Posterior cingulate gyrus (tissue), 11 donors: ENCODE results near the gene RBMS3.

Experiments used
- DNase-seq, 10 donors: peaks; one replicate each; pipeline versions ENCODE4 v3.0.0 to v3.0.0-alpha.2; 2020 to 2021; ENCODE audit warnings: mixed read lengths in 3 of 10
- intact Hi-C: fragments of 100-400 bp; cut with DNase I; formaldehyde crosslinking; loops from one replicate; pipeline ENCODE4 v1.15.1; 2023

RBMS3 gene

DNA sequence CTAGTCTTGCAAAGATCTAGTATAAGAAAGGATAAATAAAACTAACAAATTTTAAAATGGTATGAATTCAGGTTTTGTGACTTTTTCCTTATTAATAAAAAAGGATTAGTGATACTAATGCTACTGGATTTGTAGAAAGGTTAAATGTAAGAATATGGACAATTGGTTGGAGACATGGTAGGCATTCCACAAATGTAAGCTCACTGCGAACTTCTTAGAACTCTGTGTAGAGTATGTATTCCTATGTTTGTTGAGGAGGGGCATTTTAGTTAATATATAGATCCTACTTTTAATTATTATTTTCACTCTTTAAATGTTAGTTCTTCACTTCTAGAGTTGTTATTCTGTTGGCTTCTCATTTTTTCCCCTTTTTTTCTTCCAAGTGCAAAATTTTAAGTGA is 414.3 kb downstream of the RBMS3 start:
- intact Hi-C loops, result no loop called here
- DNase-seq, result no peak

DNA sequence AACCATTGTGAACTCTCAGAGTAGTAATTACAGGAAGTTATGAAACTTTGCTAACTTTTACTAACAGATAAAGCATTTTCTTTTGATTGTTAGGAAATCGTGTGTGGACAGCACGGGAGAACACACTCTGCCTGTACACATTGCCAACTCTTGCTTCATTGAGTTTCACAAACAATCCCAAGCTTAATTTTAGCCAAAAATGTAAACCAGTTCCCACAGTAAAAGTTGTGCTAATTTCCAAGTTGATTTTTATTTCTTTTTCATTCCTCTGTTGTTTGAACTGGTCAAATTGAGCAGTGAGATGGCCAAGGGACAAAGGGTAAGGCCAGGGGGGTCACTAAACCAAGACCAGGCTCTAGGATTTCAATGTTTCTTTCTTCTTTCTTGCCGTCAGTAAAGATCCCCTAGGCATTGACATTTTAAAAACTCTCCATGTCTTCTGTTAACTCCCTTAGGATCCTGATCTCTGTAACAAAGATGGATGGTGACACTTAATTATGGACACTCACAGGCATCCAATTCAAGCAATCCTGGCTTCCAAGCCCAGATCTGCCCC is 414.9 kb downstream of the RBMS3 start:
- intact Hi-C loops, result no loop called here
- no peak for DNase-seq

DNA sequence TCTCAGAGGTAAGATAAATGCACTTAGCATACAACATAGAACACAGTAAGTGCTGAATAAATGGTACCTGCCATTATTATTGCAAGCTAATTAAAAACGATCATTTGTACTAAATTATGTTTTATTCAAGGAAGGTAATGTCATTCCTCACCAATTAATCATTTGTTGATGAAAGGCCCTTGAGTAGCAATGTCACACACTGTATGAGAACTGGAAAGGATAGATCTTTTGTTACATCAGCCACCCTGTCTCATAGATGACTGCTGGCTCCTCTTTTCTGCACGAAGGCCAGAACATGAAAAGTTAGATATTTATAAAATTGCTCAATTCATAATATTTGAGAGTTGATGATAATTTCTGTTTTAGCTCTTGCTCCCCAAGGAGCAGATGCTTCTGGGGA is 415.4 kb downstream of the RBMS3 start:
- intact Hi-C loops, result no loop called here
- DNase-seq, result no peak

DNA sequence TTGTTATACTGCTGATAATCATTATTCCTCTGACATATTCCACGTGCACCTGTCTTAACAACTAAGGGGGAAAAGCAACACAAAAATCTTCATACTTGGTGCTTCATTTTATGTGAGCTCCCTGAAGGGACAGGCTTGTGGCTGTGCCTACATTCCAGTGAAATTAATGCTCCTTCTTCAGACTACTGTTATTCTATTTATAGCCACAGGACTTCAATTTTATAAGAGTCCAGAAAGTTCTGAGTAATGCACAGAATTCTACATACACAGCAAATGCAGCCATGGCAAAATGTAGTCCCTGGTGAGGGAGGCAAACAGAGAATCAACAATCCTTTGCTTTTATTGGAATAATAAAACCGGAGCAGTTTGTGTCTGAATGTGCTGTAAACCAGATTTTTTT is 417.1 kb downstream of the RBMS3 start:
- intact Hi-C loops, result no loop called here
- DNase-seq, result no peak

DNA sequence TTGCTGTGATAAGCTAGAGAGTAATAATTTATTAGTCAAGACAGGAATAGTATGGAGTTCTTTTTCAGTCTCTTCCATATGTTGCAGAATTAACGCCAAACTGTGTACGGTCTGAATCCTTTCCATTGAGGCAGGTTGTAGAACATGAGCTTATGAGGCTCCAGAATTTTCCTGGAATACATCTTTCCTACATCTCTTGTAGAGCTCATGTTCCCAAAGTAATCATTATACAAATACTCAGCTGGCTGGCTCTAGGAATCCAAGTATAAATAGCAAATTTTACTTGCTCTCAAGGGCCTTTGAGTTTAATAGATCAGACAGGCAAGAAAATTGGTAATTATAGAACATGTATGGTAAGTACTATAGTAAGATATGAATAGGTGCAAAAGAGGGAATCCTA is 419.4 kb downstream of the RBMS3 start:
- no peak for DNase-seq
- intact Hi-C loops, result no loop called here

DNA sequence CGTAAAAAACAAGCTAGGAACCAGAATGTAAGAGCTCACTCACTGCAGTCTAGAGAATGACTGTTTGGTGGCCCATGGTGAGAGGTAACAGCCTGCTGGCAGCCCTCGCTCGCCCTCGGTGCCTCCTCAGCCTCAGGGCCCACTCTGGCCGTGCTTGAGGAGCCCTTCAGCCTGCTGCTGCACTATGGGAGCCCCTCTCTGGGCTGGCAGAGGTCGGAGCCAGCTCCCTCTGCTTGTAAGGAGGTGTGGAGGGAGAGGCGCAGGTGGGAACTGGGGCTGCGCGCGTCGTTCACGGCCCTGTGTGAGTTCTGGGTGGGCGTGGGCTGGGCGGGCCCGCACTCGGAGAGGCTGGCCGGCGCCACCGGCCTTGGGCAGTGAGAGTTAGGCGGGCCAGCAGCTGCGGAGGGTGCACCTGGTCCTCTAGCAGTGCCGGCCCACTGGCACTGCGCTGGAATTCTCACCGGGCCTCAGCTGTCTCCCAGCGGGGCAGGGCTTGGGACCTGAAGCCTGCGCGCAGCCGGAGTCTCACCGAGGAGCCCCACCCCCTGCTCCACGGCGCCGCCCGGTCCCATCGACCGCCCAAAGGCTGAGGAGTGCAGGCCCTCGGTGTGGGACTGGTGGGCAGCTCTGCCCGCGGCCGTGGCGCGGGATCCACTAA is 420.6 kb downstream of the RBMS3 start:
- peak in 2 of 10 donors; percentile 72 to 79 for DNase-seq
- intact Hi-C loops, result no loop called here

DNA sequence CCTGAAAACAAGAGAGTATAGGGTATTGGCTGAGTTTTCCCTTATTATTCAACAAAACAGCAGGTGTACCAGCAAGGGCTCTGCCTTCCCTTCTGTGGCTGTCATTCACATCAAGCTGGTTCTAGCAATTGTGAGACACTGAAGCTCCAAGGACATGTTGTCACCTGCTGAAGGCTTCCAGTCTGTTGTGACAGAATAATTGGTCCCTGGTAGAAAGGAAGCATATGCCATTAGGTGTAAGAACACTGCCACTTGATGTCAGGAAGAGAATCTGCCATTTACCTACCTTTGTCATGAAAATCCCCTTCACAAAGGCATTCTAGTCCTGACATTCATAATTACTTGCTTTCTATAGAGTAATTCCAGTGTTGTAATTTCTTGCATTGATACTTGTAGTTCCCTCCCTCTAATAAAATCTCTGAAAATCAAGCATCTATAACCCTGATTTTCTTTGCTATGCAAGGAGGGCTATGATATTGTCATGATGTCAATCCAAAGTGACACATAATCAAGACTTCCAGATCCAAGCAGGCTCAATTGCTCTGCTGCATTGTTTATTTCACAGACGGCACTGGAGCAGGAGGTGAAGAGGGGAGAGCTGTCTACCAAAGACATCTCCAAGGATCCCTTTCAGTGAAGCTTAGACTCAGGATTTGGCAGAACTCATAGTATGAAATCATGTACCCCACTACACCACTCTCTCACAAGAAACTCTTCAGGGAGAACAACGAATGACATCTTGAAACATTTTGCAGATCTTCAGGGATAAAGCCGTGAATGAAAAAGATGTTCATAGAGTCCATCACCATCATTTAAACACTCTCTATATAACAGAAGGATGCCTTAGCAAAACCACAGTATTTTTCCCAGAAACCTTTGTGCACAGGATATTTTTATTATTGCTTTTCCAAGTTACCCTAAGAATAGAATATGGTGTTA is 425.3 kb downstream of the RBMS3 start:
- intact Hi-C loops, result no loop called here
- no peak for DNase-seq

DNA sequence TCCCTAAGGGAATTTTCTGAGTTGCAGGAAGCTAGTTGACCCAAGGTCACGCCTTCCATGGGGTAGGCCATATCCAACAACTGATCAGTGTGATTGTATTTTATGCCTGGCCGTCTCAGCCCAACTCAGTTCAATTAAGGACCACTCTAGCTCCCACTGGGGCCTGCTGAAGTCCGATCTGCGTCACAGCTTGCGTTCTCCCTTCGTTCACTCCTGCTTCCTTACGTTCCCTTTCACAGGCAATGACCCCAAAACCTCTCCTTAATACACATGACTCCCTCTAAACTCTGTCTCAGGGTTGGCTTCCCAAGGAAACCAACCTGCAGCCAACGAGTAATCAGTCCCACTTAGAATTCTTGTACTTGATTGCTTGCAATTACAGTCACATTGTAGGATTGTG is 428.0 kb downstream of the RBMS3 start:
- peak in 1 of 10 donors; percentile 14 for DNase-seq

DNA sequence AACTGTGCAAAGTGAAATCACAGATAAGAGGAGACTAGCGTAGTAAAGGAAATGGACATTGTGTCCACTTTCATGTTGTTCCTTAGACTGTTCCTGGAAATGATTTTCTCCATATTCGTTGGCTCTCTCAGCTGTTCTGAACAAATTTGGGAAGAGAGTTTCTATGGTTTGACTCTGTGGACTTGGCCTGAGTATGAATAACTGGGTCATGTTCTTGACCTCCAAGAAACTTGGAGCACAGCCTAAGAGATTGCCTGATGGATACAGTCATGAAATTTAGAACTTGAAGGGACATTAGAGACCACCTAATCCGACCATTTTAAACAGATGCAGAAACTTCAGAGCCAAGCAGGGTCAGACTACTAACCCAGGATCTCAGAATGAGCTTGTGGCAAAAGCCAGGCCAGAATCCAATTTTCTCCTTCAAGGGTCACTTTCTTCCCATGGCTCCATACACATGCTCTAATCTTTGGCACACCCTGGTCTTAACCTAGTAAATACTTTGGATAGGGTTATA is 430.4 kb downstream of the RBMS3 start:
- DNase-seq, result no peak
- intact Hi-C loops, result no loop called here

More for the DNA sequence above, 428.0 kb downstream of the RBMS3 start:
- intact Hi-C loops, result no loop called here

DNA sequence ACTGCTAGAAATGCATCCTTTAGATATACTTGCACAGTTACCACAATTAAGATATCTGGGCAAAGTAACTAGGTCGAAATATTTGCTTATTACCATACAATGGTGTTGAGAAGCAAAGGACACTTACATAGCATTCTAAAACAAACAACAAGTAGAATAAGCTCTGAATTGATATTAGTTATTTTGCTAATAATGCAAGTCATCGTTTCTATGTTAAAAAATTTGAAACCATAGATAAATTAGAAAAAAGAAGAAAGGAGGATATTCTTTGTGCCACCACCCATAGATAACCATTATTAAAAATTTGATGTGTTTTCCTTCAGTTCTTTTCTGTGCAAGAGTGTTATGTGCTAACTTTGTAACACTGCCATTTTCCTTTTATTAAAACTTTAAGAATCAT is 435.3 kb downstream of the RBMS3 start:
- intact Hi-C loops, result no loop called here
- DNase-seq, result no peak

DNA sequence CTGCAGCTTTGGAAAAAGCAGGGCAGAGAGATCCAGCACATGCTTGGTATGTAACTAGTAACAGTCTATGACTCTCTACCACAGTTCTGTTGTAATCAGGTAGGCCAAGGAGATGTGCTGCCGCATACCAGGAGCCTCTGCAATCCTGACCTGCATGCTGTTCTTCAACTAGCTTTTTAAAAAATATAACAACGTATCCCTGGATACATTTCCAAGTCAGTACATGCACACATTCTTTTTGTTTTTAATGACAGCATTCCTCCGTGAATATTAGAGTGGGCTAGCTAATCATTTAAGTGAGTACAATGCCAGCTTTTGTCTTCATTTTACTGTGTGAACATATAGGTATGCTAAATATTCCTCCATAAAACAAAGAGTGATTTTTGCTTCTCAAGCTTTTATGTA is 437.8 kb downstream of the RBMS3 start:
- intact Hi-C loops, result no loop called here

DNA sequence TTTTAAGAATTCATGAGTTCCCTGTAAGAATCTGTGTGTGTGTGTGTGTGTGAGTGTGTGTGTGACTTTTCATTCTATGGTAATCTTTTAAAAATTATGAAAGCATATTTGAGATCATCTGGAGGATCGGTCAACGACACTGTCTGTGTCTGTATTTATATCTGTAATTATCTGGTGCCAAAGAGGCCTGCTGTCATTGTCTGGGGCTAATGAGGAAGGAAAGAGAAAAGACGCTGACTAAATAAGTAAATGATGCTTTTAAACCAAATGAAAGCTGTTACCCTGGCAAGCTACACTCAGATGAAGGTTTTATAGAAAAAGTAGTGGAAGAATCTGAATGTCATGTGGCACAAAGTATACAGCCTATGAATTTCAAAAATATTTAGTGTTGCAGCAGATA is 439.8 kb downstream of the RBMS3 start:
- no peak for DNase-seq
- intact Hi-C loops, result no loop called here

More for the DNA sequence above, 437.8 kb downstream of the RBMS3 start:
- no peak for DNase-seq

DNA sequence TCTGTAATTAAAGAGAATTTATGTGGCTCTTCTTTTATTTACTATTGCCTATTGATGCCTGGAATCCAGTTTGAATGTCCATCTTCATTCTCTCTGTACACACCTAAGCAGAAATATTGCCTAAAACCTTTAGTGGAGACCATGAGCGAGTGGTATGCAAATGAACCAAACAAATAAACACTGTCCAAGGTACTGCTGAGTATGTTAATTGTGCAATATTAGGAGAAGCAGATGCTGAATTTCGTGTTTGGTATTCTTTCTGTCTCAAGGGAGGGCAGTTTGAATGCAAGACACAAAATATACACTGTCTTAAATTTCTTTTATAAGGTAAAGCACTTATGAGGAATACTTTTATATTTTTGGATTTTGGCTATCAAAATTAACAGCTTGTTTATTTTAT is 440.9 kb downstream of the RBMS3 start:
- intact Hi-C loops, result no loop called here
- DNase-seq, result no peak

DNA sequence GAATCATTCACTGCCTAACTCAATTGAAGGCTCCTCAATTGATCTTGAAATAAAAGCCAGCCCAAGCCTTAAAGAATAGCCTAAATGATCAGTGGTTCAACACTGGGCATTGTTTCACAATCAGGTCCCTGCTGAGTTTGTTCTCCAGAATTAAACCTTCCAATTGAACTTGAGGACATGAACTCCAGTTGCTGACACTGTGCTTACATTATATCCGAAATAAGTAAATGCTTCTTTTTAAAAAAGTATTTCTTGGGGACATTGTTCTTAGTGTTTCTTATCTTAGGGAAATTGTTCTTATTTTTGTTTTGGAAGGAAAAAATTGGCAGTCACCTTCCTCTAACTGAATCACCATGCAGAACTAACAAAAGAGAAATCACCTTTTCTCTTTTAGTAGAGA is 450.2 kb downstream of the RBMS3 start:
- intact Hi-C loops, result no loop called here
- no peak for DNase-seq

DNA sequence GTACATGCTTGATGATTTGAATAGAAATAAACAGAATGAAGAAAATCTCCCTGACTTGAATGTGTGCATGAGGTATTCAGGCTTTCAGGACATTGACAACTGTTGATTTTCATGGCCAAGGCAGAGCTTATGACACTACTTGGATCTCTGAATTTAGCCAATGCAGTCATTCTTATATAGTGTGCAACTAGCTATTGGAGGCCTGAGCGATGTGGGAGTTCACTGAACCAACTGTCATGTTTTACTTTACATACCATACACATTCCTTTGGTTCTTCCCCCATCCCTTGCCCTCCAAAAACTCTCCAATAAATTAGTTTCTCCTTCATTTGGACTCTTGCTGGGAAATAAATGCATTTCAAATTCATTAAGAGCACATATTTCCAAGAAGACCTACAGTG is 460.4 kb downstream of the RBMS3 start:
- DNase-seq, result no peak
- intact Hi-C loops, result no loop called here

DNA sequence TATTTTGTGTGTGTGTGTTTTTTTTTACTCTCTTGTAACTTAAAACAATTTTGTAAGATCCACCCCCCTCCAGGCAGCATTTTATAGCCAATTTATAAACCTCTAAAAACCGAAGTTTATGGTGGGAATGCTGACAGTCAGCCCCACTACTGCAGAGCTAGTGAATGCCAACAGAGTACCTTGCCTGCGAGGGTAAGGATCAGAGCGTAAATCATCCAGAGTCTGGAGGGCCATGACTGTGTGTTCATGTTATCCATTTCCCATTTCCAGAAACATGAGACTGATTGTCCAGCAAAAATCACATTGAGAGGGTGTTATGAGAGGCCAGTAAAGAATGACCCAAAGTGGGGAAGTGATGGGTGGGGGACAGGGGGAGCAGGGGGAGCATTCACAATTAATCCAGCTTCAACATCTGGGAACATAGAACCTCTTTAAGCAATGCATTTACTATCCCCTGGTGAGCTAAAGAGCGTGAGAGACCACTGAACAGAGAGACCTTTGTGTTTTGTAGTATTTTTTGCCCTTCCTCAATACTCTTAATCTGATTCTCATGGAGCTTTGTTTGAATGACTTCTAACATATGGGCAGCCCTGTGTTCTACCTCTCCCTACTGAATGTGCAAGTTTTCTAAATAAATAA is 464.5 kb downstream of the RBMS3 start:
- no peak for DNase-seq
- intact Hi-C loops, result no loop called here

DNA sequence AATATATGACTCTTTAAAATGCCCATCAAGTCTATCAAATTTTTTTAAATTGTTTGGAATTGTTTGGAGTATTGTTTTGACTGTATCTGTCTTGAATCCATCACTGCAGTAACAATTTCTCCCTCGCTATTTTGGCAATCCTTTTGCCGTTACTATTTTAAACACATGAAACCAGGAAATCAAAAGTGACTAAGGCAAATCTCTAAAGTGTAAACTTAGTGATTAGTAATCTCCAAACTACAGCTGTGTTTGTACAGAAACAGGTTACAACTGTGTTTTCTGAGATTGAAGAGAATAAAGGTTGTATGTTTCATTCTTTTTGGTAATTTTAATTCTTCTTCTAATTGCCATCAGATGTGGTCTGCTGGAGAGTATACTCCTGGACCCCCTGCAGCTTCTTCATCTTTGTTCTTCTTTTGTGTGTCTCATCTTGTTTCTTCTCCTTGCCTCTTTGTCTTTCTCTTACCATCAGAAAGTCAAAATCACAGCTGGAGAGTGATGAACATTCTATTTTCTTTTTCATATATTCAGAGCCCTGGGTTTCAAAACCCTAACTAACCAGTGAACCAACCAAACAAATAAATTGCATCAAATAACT is 465.4 kb downstream of the RBMS3 start:
- intact Hi-C loops, result no loop called here
- no peak for DNase-seq

DNA sequence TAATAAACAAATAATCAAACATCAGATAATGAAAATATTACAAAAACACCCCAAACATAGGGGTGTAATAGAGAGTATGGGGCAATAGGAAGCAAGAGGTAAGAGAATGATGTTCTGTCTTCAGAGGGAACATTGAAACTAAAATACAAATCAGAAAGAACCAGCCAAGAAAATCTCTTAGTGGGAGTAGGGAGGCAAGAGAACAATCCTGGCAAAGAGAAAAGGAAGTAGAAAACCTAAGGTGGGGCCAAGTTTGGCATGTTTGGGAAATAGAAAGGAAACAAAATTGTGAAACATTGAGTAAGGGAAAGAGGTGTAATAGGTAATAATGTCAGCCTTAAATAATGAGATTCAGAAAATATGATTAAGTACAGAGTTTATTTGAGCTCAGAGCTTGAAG is 467.1 kb downstream of the RBMS3 start:
- no peak for DNase-seq
- intact Hi-C loops, result no loop called here

DNA sequence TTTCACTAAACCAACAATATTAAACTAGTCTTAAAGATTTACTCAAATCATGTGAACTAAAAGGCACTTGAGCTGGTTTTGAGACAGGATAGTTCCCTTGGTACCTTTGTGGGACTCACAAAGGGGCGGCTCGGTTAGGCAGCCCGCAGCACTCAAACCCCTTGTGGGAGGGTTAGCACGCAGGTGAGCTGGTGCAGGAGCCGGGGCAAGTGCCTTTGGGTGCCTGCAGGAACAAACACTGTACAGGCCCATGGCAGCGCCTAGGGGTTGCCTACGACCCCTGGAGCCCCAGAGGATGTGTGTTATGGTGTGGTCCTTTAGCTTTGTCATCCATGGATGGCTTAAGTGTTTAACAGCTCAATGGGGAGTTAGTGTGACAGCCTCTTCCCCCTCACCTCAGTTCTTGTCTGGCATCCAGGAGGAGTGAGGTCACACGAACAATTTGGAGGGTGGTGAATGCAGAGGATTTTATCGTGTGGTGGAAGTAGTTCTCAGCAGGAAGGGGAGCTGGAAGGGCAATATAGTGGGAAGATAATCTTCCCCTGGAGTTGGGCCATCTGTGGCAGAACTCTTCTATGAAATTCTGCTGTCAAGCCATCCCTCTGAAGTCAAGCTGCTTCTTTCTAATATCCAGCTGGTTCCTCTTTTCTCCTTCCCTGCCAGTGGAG is 470.9 kb downstream of the RBMS3 start:
- intact Hi-C loops, result loop anchor here (10.0 kb wide), 1 partner anchor 467 kb away; the partner anchor contains the start of gene RBMS3
- peak in 1 of 10 donors; percentile 52 for DNase-seq

DNA sequence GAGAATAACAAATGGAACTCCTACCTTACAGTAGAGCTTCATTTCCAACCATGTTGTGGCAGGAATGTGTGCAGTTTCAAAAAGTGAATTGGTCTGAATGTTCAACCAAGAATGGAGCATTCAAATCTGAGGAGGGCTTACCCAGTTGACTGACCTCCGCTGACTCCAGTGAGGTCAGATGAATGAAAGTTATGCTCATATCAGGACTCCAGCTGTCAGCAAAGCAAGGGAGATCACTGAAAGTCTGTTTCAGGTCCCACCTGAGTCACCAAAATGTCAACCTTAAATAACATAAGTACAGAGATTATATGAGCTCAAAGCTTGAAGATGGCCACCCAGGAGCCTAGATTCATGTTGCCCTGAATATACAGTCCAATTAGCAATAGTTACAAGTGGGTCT is 473.5 kb downstream of the RBMS3 start:
- no peak for DNase-seq
- intact Hi-C loops, result loop anchor here (10.0 kb wide), 1 partner anchor 470 kb away; the partner anchor contains the start of gene RBMS3
